Effector CD4-positive, alpha-beta T cell (primary cell): ENCODE results near the gene CACNA1I.

Experiments used
- DNase-seq: peaks from one replicate; pipeline ENCODE4 v3.0.0-alpha.2; 2020

CACNA1I gene

DNA sequence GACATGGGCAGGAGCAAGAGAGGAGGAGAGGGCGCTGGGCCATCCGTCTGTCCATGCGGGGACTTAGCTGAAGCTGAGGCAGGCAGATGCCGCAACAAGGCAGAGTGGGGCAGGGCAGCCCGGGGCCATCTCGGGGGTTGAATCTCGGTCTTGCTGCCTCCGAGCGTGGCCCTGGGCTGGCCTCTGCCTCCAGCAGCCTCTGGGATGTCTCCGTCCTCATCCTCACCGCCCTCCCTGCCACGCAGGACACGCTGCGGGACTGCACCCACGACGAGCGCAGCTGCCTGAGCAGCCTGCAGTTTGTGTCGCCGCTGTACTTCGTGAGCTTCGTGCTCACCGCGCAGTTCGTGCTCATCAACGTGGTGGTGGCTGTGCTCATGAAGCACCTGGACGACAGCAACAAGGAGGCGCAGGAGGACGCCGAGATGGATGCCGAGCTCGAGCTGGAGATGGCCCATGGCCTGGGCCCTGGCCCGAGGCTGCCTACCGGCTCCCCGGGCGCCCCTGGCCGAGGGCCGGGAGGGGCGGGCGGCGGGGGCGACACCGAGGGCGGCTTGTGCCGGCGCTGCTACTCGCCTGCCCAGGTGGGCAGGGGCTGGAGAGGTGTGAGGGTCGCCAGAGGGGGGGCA, 108.4 kb downstream of the CACNA1I start:
- no peak for DNase-seq

DNA sequence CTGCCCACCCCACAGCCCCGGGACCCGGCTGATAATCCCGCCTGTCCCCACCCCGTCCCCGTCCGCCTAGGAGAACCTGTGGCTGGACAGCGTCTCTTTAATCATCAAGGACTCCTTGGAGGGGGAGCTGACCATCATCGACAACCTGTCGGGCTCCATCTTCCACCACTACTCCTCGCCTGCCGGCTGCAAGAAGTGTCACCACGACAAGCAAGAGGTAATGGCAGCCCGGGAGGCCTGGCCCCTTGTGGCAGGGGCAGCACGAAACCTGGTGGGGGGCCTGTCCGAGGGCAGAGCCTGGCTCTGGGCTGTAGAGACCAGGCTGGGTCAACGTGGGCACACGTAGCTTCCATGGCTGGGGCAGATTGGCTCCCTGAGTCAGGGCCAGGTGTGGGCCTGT, 109.1 kb downstream of the CACNA1I start:
- no peak for DNase-seq

DNA sequence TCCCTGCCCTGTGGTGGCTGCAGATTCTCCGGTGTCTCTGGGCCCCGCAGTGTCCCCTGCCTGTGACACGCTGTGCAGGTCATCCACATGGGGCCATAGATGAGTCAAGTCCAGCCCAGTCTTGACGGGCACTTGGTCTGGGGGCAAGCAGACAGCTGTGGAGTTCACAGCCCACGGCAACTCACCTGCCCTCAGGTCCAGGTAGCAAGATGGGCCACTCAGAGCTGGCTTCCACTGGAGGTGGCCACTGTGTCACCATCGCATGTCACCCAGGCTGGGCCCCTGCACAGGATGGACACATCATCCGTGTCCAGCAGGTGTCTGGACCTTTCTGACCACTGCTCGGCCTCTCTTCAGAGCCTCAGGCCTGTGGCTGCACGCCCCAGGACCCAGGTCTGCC, 109.9 kb downstream of the CACNA1I start:
- DNase-seq, result no peak

- no peak for DNase-seq
Measured at GRCh38 chr22:39681038-39681861, 110.7 kb downstream of the CACNA1I start.

- DNase-seq, result no peak
Measured at GRCh38 chr22:39682994-39683393, 112.4 kb downstream of the CACNA1I start.

GRCh38 chr22:39683639-39684038, 113.1 kb downstream of the CACNA1I start:
- no peak for DNase-seq

- no peak for DNase-seq
Measured at GRCh38 chr22:39684702-39685281, 114.2 kb downstream of the CACNA1I start.

GRCh38 chr22:39685336-39686177, 115.0 kb downstream of the CACNA1I start:
- DNase-seq, result no peak

DNA sequence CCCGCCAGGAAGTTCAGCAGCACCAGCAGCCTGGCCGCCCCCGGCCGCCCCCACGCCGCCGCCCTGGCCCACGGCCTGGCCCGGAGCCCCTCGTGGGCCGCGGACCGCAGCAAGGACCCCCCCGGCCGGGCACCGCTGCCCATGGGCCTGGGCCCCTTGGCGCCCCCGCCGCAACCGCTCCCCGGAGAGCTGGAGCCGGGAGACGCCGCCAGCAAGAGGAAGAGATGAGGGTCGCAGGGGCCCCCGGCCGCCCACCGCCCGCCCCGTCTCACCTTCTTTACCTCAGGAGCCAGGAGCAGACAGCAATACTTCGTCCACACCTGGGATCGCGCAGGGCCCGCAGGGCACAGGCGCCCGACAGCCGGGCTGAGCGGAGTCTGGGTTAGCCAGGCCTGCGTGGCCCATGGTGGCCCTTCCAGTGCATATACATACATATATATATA, 115.6 kb downstream of the CACNA1I start:
- DNase-seq, result no peak

- DNase-seq, result no peak
Measured at GRCh38 chr22:39686776-39687525, 116.4 kb downstream of the CACNA1I start.

DNA sequence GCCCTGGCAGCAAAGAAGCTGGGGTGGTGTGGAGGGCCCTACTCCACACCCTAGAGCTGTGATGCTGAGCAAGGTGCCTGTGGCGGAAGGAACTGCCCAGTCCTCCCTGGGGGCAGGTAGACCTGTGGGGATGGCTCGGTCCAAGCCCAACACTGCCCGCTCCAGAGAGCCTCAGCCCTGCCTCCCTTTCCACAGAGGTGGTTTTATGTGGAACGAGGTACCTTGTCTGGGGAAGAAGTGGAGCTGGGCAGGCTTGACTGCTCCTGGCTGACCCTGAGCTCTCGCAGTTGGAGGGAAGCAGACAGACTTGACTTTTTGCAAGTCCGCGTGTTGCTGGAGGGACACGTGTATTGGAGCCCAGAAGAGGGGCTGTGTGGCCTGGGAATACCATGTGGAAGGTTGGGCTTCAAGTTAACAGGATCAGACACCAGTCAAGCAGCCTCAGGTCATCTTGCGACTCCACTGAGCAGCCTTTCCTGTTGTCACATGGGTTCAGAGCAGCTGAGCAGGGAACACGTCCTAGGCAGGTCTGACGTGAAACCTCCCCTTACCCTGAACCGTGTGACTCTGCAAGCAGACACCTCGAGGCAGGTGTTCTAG, 117.7 kb downstream of the CACNA1I start:
- DNase-seq, result no peak

- no peak for DNase-seq
Measured at GRCh38 chr22:39689421-39689820, 118.9 kb downstream of the CACNA1I start.

GRCh38 chr22:39690881-39691605, 120.5 kb downstream of the CACNA1I start:
- no peak for DNase-seq

DNA sequence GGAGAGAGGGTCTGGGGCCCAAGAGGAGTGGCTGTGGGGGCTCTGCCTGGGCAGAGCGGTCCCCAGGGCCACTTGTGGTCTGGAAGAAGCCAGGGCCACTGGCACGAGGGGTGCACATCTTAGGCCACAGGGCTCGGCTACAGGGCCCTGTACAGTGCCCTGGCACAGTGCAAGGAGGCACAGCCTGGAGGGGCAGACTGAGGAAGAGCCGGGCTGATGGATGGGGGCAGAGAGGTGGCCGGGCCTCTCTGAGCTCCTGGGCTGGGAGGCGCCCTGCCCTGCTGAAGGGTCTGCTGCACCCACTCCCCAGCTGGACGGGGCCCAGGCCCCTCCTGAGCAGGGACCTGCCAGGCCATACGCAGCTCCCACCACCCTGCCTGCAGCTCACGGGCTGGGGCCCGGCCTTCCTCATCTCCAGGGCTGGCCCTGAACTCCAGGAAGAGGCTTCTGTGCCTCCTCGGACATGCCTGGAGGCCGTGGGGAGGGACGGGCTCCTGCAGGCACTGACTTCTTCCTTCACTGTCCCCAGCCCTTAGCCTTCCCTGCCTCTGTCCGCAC, 123.5 kb downstream of the CACNA1I start:
- no peak for DNase-seq

- DNase-seq, result no peak
Measured at GRCh38 chr22:39697790-39698430, 127.4 kb downstream of the CACNA1I start.

DNA sequence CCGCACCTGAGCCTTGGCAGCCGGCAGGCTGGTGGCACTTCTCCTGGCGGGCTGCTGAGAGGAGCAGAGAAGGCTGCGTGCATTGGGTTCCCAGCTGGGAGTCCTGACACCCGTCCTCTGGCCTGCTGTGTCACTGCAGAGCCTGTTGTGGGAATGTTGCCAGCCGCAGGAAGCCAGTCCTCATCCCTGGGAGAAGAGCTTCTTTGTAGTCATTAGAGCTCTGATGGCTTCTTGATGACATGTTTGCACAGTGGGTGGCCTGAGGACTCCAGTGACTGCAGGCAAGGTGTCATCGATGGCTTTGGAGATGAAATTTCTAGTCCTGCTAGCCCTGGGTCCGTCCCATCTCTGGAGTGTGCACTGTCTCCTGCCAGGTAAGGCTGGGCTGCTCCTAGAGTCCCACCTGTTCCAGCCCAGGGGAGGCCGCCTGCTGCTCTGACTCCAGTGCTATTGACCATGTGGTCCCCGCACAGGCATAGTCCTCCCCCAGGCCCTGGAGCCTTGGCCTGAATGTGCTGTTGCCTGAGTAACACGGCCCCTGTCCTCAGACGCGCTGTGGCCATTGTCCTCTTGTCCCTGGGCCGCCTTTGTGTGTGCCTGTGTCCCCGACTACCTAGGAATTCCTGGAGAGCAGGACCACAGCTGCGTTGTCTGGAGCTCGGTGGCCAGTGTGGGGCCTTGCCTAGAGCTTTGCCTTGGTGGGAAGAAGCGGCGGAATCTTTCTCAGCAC, 129.2 kb downstream of the CACNA1I start:
- DNase-seq, result no peak

DNA sequence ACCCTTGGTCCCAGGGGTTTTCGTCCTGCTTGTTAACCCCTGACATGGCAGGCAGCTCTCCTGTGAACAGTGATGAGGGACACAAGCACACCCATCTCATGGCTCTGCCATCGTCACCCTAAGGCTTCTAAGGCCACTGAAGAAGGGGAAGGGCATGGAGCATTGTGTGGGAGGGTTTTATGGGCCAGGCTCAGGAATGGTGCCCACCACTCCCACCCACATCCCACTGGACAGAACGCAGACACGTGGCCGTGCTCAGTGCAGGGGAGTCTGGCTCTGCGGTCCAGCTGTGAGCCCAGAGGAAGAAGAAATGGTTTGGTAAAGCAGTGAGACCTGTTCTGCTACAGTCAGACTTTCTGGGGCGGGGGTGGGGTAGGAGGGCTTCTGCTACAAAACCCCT, 130.0 kb downstream of the CACNA1I start:
- no peak for DNase-seq

GRCh38 chr22:39703091-39703490, 132.5 kb downstream of the CACNA1I start:
- DNase-seq, result no peak

DNA sequence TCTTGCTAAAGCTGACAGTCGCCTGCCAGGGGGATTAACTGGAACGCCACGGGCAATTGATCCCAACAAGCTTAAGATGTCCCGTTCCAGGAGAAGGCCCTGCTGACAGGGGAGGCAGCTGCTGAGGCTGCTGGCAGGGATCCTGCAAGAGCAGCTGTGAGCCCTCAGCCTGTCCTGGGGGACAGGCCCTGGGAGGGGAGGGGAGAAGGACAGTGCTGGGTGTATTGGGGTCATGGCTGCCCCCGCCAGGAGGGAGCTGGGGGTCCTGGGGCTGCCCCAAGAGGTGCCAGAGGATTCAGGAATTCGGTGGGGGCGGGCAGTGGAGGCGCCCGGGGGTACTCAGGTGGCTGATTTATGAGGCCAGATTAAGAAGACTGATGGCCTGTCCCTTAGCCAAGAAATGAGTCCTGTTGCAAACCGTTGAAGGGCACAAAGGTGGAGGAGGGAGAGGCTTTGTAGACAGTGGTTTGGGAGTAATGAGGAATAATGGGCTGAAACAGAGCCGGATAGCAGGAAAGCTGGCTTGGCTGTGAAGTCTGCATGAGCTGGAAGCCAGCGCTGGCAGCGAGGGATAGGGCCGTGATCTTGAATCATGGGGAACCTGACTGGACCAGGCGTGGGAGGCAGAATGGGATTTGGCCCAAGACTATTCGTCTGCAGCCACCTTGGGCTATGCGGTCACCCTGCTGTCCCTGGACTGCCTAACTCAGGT, 133.5 kb downstream of the CACNA1I start:
- DNase-seq, result no peak
